Activated CD8-positive, alpha-beta memory T cell treated with anti-CD3 and anti-CD28 coated beads, Interleukin-2, amount 50 U/mL, for 1 hour (primary cell): Measurements from ENCODE around the gene KLHDC9.
"Not testable (repeated sequence)": the region's sequence is repeated elsewhere in the genome, so short reads cannot be mapped to it uniquely, and the experiment has no call there.

Experiments
- DNase-seq: peaks from one replicate; pipeline ENCODE4 v3.0.0-alpha.2; 2020; ENCODE audit errors: extremely low read depth

KLHDC9 gene

GRCh38 chr1:161096015-161096414 is 2.1 kb upstream of the KLHDC9 start:
- DNase-seq = no peak

- no peak for DNase-seq
Observed at GRCh38 chr1:161096530-161096929, 1.6 kb upstream of the KLHDC9 start.

- DNase-seq = no peak
Observed at GRCh38 chr1:161099090-161099802, 1.1 kb downstream of the KLHDC9 start.

DNA sequence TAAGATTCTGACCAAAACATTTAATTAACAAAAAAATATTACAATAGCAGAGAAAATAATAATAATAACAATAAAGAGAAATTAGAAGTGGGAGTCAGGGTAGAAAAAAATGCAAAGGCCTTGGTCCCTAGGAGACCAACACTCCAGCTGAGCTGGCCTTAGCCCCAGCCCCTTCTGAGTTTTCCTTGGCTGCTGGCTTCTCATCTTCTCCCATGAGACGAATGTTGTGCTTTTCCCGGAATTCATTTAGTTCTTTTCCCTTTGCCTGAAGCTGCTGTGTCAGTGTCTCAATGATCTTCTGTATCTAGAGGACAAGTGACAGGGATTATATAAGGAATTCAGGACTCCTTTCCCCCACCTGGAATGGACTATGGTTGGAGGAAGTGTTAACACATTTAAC is 2.4 kb downstream of the KLHDC9 start:
- DNase-seq = no peak

GRCh38 chr1:161106431-161106830 is 8.3 kb downstream of the KLHDC9 start:
- DNase-seq = no peak

DNA sequence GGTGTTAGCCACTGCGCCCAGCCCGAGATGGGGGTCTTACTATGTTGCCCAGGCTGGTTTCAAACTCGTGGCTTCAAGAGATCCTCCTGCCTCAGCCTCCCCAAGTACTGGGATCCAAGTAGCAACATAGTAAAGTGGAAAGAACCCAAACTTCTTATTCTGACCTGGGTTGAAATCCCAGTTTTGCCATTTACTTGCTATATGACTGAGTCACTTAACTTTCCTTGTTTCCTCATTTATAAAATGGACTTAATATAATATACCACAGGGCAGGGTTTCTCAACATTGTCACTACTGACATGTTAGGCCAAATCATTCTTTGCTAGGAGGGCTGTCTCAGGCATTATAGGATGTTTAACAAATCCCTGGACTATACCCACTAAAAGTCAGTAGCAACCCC is 13.0 kb downstream of the KLHDC9 start:
- no peak for DNase-seq

DNA sequence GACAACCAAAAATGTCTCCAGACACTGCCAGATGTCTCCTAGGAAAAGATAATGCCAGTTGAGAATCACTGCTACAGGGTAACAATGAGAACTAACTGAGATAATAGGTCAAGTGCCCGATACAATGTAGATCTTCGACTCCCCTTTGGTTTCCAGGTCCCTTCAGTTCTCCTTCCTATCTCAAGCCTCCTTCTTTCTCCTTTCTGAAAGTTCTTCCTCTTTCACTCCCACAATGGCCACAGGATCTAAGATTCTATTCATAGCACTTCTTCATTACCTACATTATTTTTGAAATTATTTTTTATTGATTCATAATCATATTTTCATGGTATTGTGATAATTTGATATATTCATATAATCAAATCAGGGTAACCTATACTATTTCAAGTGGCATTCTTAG is 13.4 kb downstream of the KLHDC9 start:
- DNase-seq = no peak

- DNase-seq = no peak
Observed at GRCh38 chr1:161113915-161114314, 15.8 kb downstream of the KLHDC9 start.

GRCh38 chr1:161114556-161114955 is 16.4 kb downstream of the KLHDC9 start:
- DNase-seq = no peak

GRCh38 chr1:161115132-161115711 is 17.1 kb downstream of the KLHDC9 start:
- DNase-seq = no peak

DNA sequence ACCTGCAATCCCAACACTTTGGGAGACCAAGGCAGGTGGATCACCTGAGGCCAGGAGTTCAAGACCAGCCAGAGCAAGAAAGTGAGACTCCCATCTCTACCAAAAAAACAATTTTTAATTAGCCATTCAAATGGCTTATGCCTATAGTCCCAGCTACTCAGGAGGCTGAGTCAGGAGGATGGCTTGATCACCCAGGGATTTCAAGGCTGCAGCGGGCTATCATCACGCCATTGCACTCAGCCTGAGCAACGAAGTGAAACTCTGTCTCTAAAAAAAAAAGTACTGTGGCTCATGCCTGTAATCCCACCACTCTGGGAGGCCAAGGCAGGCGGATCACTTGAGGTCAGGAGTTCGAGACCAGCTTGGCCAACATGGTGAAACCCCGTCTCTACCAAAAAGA is 17.8 kb downstream of the KLHDC9 start:
- DNase-seq = not testable (repeated sequence)

GRCh38 chr1:161117759-161118581 is 19.8 kb downstream of the KLHDC9 start, which contains the start of the genes NIT1 and PFDN2:
TSS of gene NIT1 (plus strand) at chr1:161118105. CDS start at chr1:161118177, 72 bp downstream.
TSS of gene PFDN2 (minus strand) at chr1:161118037. CDS start at chr1:161118026, 11 bp downstream.
- no peak for DNase-seq

- DNase-seq = no peak
Observed at GRCh38 chr1:161119092-161119903, 21.1 kb downstream of the KLHDC9 start.

- DNase-seq = no peak
Observed at GRCh38 chr1:161121042-161121650, 23.0 kb downstream of the KLHDC9 start.

DNA sequence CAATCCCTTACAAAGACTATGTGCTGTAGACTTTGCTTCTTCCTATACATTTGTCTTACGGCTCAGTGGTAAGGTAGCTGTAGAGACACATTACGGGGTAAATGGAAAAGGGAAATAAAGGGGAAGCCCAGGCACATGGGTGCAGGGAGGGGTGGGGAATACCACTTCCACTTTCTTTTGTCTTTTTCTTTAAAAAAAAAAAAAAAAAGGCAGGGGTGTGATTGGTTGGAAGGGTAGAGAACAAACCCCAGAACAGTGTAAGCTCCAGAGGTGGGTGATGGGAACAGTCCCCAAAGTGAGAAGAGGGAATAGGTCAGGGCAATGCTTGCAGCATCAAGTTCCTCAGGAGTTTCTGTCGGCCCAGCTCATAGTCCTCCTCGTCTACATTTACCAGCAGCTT is 23.7 kb downstream of the KLHDC9 start:
- no peak for DNase-seq

DNA sequence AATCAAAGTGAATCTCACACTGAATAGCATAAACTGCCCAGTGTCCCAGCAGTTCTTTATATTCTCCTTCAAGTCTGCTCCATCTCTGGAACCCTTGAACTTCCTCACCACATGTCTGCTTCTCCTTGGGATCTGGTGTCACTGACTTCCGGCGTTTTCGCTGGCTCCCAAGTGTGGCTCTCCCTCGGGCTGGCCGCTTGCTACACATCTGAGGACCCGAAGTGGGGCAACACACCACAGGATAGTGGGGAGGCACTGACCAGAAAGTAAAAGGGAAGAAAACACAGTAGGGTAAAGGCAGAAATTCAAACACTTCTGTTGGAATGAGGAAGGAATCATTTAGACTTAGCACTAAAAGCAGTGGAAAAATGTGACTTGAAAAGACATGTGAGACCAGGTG is 24.8 kb downstream of the KLHDC9 start:
- no peak for DNase-seq

DNA sequence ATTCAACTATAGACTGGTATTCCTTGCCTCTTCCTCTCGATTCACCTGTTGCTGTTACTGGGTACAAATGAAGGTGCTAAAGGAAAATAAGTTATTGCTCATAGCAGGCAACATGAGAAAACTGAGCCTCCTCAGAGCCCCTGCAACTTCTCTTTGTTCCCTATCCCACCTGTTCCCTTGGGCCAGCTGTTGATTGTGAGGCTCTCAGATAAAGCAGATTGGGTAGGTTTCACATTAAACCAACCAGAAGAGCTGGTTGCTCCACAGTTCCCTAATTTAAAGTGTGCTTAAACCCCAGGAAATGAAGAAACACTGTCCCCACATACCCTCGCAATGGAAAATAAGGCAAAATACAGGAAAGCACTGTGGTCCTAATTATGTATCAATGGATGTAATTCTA is 29.5 kb downstream of the KLHDC9 start:
- no peak for DNase-seq

GRCh38 chr1:161128591-161129420 is 30.6 kb downstream of the KLHDC9 start:
- DNase-seq = no peak

GRCh38 chr1:161130266-161130665 is 32.1 kb downstream of the KLHDC9 start:
- DNase-seq = no peak
